GM10266 (cell line): ENCODE data around the gene FBXL17.

Source experiments
- DNase-seq: peaks from one replicate; pipeline ENCODE4 v3.0.0; 2012; ENCODE audit errors: extremely low spot score
- TF ChIP-seq, protein P1 (sequence below): IDR thresholded peaks from 2 replicates; pipeline ENCODE4 v1.5.1; 2012; ENCODE audit warnings: mild to moderate bottlenecking, low read depth; ENCODE audit not compliant: control insufficient read depth, insufficient read depth; ENCODE audit errors: missing control alignments

Gene FBXL17

GRCh38 chr5:107949688-107950341, 432.1 kb downstream of the FBXL17 start:
- no peak for DNase-seq
- TF ChIP-seq, protein P1, sequence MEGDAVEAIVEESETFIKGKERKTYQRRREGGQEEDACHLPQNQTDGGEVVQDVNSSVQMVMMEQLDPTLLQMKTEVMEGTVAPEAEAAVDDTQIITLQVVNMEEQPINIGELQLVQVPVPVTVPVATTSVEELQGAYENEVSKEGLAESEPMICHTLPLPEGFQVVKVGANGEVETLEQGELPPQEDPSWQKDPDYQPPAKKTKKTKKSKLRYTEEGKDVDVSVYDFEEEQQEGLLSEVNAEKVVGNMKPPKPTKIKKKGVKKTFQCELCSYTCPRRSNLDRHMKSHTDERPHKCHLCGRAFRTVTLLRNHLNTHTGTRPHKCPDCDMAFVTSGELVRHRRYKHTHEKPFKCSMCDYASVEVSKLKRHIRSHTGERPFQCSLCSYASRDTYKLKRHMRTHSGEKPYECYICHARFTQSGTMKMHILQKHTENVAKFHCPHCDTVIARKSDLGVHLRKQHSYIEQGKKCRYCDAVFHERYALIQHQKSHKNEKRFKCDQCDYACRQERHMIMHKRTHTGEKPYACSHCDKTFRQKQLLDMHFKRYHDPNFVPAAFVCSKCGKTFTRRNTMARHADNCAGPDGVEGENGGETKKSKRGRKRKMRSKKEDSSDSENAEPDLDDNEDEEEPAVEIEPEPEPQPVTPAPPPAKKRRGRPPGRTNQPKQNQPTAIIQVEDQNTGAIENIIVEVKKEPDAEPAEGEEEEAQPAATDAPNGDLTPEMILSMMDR = no peak

DNA sequence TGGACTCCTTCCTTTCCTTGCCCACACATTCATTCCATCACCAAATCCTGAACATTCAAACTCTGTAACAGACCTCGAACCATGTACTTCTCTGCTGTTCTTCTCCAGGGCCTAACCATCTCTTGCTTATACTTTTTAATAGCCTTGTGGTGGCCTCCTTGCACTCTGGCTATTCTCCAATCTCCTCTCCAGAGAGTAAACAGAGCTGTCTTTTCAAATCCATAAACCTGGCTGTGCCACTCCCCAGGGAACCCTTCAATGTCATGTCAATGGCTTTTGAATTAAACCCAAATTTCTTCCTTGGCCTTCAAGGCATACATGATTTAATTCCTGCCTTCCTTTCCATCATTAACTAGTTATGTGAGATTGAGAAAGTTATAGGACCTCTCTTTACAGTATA, 433.5 kb downstream of the FBXL17 start:
- no peak for DNase-seq
- TF ChIP-seq, protein P1 = no peak

DNA sequence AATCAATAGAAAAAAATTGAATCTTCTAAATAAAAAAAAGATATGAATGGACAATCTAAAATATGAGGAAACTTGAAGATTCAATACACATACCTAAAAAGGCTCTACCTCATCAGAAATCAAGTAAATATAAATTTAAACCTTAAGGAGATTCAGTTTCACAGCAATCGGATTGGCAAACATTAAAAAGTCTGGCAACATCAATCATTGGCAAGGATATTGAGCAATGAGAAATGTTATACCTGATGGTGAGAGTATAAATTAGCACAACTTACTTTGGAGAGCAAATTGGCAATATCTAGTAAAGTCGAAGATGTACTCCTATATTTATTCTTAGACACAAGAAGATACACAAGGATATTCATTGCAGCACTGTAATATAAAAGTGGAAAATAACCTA, 436.8 kb downstream of the FBXL17 start:
- TF ChIP-seq, protein P1 = no peak
- no peak for DNase-seq

DNA sequence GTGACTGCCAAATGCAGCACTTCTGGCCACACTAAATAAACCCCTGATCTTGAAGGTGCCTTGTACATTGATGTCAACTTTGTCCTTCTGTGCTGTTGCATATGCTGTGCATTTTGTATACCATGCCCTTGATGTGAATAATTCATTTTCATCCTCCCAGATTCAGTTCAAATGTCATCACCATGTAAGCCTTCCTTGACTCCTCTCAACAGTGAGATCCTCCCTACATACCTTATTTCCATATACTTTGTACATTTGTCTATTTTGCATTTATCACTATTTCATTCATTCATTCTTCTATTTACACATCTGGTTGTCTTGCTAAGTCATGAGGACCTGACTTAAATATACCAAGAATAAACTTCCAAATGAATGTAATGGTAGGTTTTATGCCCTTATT, 438.0 kb downstream of the FBXL17 start:
- TF ChIP-seq, protein P1 = no peak
- DNase-seq = no peak

GRCh38 chr5:107941036-107941435, 440.9 kb downstream of the FBXL17 start:
- no peak for DNase-seq
- TF ChIP-seq, protein P1 = no peak

DNA sequence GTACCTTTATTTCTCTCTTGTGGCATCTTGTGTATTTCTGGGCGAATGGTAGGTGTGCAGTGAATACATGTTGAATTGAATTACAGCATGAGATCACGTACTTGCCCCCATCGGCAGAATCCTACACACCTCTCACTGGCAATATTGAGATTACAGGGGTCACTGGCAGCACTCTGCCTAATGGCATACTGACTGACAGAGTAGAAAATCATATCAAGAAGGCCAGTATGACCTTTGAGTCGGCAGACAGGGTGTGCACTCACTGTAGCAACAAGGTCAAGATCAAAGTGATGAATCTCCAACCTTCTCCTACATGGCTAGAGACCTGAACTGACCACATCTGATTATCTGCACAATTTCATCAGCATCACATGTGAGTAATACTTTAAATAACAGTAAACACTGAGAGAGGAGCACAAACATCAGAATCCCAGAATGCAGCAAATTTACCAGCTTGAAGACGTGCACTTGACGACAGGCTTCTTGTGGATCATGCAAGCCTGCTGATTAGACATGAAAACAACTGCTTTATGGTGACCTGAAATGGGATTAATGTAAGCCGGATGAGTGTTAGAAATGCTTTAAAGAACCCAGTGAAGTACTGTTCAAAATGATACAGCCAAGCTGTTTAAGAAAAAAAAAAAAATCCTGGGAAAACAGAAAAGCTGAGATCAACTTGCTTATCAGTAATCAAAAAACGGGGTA, 444.1 kb downstream of the FBXL17 start:
- DNase-seq = no peak
- TF ChIP-seq, protein P1 = no peak

DNA sequence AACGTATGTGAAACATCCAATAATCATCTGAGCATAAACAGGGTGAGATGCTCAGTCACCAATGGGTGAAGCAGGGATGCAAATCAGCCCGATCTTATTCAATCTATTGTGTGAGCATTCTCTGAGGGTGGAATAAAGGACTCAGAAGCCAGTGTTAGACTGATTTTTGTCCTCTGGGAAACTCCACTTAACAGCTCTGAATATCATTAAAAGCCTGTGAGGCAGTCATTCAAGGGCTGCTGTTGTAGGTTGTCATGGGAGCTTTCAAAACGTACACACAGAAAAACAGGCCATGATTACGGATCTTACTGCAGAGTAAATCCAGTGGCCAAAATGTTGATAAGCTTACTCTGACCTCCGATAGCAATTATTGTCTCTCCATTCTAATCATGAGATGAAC, 444.7 kb downstream of the FBXL17 start:
- TF ChIP-seq, protein P1 = no peak
- DNase-seq = no peak
